Hepatocyte (in vitro differentiated cells): ENCODE data around the gene MS4A4E. TPM values are rescaled to one million over a fixed set of nuclear protein-coding genes. Genes with fewer than 3 reads are reported as not detected.
"Not testable (repeated sequence)": the region's sequence is repeated elsewhere in the genome, so short reads cannot be mapped to it uniquely, and the experiment has no call there.

Experiments used
- DNase-seq: peaks from one replicate; pipeline ENCODE4 v3.0.0-alpha.2; 2016; ENCODE audit warnings: low spot score
- H2AFZ ChIP-seq: fragments of 200-600 bp; sonication (generic); 2 replicates; pipeline ENCODE4 v1.6.0; 2016; ENCODE audit warnings: antibody characterized with exemption, mild to moderate bottlenecking
- H3K27ac ChIP-seq: fragments of 200-600 bp; sonication (generic); 2 replicates; pipeline ENCODE4 v1.5.1; 2016; ENCODE audit warnings: mild to moderate bottlenecking
- H3K27me3 ChIP-seq: fragments of 200-600 bp; sonication (generic); 2 replicates; pipeline ENCODE4 v1.6.1; 2016
- H3K36me3 ChIP-seq: fragments of 200-600 bp; sonication (generic); replicated peaks from 2 replicates; pipeline ENCODE4 v1.5.1; 2016; ENCODE audit warnings: low read depth; ENCODE audit not compliant: insufficient read depth
- H3K4me1 ChIP-seq: fragments of 200-600 bp; sonication (generic); 2 replicates; pipeline ENCODE4 v1.5.1; 2016; ENCODE audit warnings: mild to moderate bottlenecking, moderate library complexity; ENCODE audit not compliant: insufficient read depth
- H3K4me2 ChIP-seq: fragments of 200-600 bp; sonication (generic); 2 replicates; pipeline ENCODE4 v1.6.0; 2016
- H3K4me3 ChIP-seq: fragments of 200-600 bp; sonication (generic); 2 replicates; pipeline ENCODE4 v1.5.1; 2016; ENCODE audit warnings: mild to moderate bottlenecking
- H3K79me2 ChIP-seq: fragments of 200-600 bp; sonication (generic); 2 replicates; pipeline ENCODE4 v1.6.0; 2017; ENCODE audit warnings: mild to moderate bottlenecking
- H3K9me2 ChIP-seq: fragments of 200-600 bp; sonication (generic); replicated peaks from 2 replicates; pipeline ENCODE4 v1.6.0; 2017; ENCODE audit warnings: mild to moderate bottlenecking; ENCODE audit not compliant: insufficient read depth
- H3K9me3 ChIP-seq: fragments of 200-600 bp; sonication (generic); 2 replicates; pipeline ENCODE4 v1.5.1; 2016; ENCODE audit warnings: low read depth, mild to moderate bottlenecking
- H4K20me1 ChIP-seq: fragments of 200-600 bp; sonication (generic); 2 replicates; pipeline ENCODE4 v1.6.0; 2016; ENCODE audit warnings: mild to moderate bottlenecking; ENCODE audit not compliant: insufficient read depth, poor library complexity, severe bottlenecking
- CTCF ChIP-seq: fragments of 200-600 bp; sonication (generic); IDR thresholded peaks from 2 replicates; pipeline ENCODE4 v1.5.1; 2016; ENCODE audit warnings: antibody characterized with exemption, mild to moderate bottlenecking; ENCODE audit not compliant: poor library complexity
- EZH2 ChIP-seq: fragments of 200-600 bp; sonication (generic); IDR thresholded peaks from 2 replicates; pipeline ENCODE4 v1.6.1; 2016; ENCODE audit warnings: antibody characterized with exemption, mild to moderate bottlenecking, borderline replicate concordance
- EZH2phosphoT487 ChIP-seq: fragments of 200-600 bp; sonication (generic); IDR thresholded peaks from one replicate; pipeline ENCODE4 v1.6.1; 2018; ENCODE audit warnings: antibody characterized with exemption, mild to moderate bottlenecking, low read depth, moderate library complexity; ENCODE audit not compliant: unreplicated experiment, severe bottlenecking
- WGBS: methylation state at CpG from one replicate; pipeline ENCODE4 v1.1.6; 2016; ENCODE audit warnings: low lambda C conversion rate; ENCODE audit errors: missing lambda C conversion rate; 5-methylcytosine and 5-hydroxymethylcytosine counted together
- microRNA-seq: library from miRNA; unstranded; fragments of <30 nt; microRNA quantifications from one replicate; pipeline ENCODE4, GENCODE V29; 2017
- polyA plus RNA-seq: library from polyadenylated mRNA; unstranded; fragments of >200 nt; fragmentation: Nextera tagmentation; extraction: Ambion mirVana; gene quantifications from 2 replicates; pipeline ENCODE4 v1.2.1, GENCODE V29; 2016
- small RNA-seq: library from RNA; depleted of rRNA; stranded (forward); fragments of <200 nt; gene quantifications from one replicate; pipeline ENCODE3, GENCODE V24; 2014
- total RNA-seq: library from RNA; depleted of rRNA; stranded (reverse); fragments of >200 nt; gene quantifications from 2 replicates; pipeline ENCODE4 v1.2.3, GENCODE V29; 2014

The MS4A4E gene
- total and polyA plus RNA-seq, 2 experiments from 2014 or later, result not detected

- WGBS, result 70% methylated on average over 3 of the region's 3 CpGs
- H3K9me3 ChIP-seq, result no peaks in the 10 kb centered on the region
- no peak overlapping the region for H2AFZ ChIP-seq
- TF ChIP-seq CTCF, result no peak
- no peak for TF ChIP-seq EZH2
- no peak for TF ChIP-seq EZH2phosphoT487
- H3K36me3 ChIP-seq, result no peaks in the 10 kb centered on the region
- no peak overlapping the region for H3K4me3 ChIP-seq
- H3K27ac ChIP-seq, result no peak overlapping the region
- no peaks in the 10 kb centered on the region for H3K79me2 ChIP-seq
- DNase-seq, result no peak
- no peaks in the 10 kb centered on the region for H4K20me1 ChIP-seq
- H3K4me2 ChIP-seq, result no peak overlapping the region
- no peaks in the 10 kb centered on the region for H3K4me1 ChIP-seq
- no peaks in the 10 kb centered on the region for H3K9me2 ChIP-seq
- no peaks in the 10 kb centered on the region for H3K27me3 ChIP-seq
These were observed 84.3 kb downstream of the MS4A4E start for GRCh38 chr11:60158636-60159035.

- H3K27ac ChIP-seq, result no peak overlapping the region
- TF ChIP-seq EZH2phosphoT487 (no peak), EZH2 (no peak), CTCF (no peak)
- H2AFZ ChIP-seq, result no peak overlapping the region
- H3K9me3 ChIP-seq, result no peaks in the 10 kb centered on the region
- WGBS, result 85% methylated on average over 3 of the region's 3 CpGs
- no peak overlapping the region for H3K4me3 ChIP-seq
- H4K20me1 ChIP-seq, result no peaks in the 10 kb centered on the region
- no peaks in the 10 kb centered on the region for H3K9me2 ChIP-seq
- no peaks in the 10 kb centered on the region for H3K79me2 ChIP-seq
- H3K4me1 ChIP-seq, result no peaks in the 10 kb centered on the region
- no peak for DNase-seq
- no peaks in the 10 kb centered on the region for H3K36me3 ChIP-seq
- no peak overlapping the region for H3K4me2 ChIP-seq
- no peaks in the 10 kb centered on the region for H3K27me3 ChIP-seq
These were observed 87.0 kb downstream of the MS4A4E start for GRCh38 chr11:60155931-60156330.

GRCh38 chr11:60152727-60153126 lies 90.2 kb downstream of the MS4A4E start:
- H3K4me2 ChIP-seq, H3K4me3 ChIP-seq, H3K9me3 ChIP-seq, H3K4me1 ChIP-seq, H3K79me2 ChIP-seq, DNase-seq, H3K27me3 ChIP-seq, H2AFZ ChIP-seq, H3K9me2 ChIP-seq, H3K27ac ChIP-seq, H3K36me3 ChIP-seq, H4K20me1 ChIP-seq: not testable (repeated sequence)

- H3K4me2 ChIP-seq, result no peak overlapping the region
- no peaks in the 10 kb centered on the region for H3K36me3 ChIP-seq
- no peaks in the 10 kb centered on the region for H3K79me2 ChIP-seq
- H3K27me3 ChIP-seq, result no peaks in the 10 kb centered on the region
- H2AFZ ChIP-seq, result no peak overlapping the region
- no peak overlapping the region for H3K27ac ChIP-seq
- no peaks in the 10 kb centered on the region for H3K4me1 ChIP-seq
- no peak for DNase-seq
- no peaks in the 10 kb centered on the region for H3K9me3 ChIP-seq
- H4K20me1 ChIP-seq, result no peaks in the 10 kb centered on the region
- TF ChIP-seq CTCF, result no peak
- TF ChIP-seq EZH2, result no peak
- no peak for TF ChIP-seq EZH2phosphoT487
- WGBS, result 66% methylated on average over 1 of the region's 1 CpG
- no peaks in the 10 kb centered on the region for H3K9me2 ChIP-seq
- H3K4me3 ChIP-seq, result no peak overlapping the region
These were observed 92.7 kb downstream of the MS4A4E start for GRCh38 chr11:60150279-60150678.

Small RNA genes lying within 50 kb of the gene (microRNA-seq; reads per million reads assigned to microRNA genes)
- gene MIR6503, result not detected

Small RNA genes lying within 50 kb of the gene (small RNA-seq; reads per million reads assigned to genes)
- gene MIR6503, result not detected

Other genes with a start within 250 kb of the MS4A4E start
- not detected in 2 replicates for gene OOSP4B, start 226.0 kb downstream of the MS4A4E start, total RNA-seq
- not detected in 2 replicates for gene OOSP4B, start 226.0 kb downstream of the MS4A4E start, polyA plus RNA-seq
- not detected in 2 replicates for gene OOSP2, start 202.7 kb downstream of the MS4A4E start, total RNA-seq
- not detected in 2 replicates for gene OOSP2, start 202.7 kb downstream of the MS4A4E start, polyA plus RNA-seq
- not detected in 2 replicates for gene MS4A3, start 186.5 kb downstream of the MS4A4E start, total RNA-seq
- gene MS4A3, start 186.5 kb downstream of the MS4A4E start, polyA plus RNA-seq, result not detected in 2 replicates
- gene MS4A2, start 154.5 kb downstream of the MS4A4E start, total RNA-seq, result not detected in 2 replicates
- not detected in 2 replicates for gene MS4A2, start 154.5 kb downstream of the MS4A4E start, polyA plus RNA-seq
- gene MS4A6A, start 60.1 kb downstream of the MS4A4E start, total RNA-seq, result 1.1 and 6.2 TPM in 2 replicates
- 1.4 and 5.8 TPM in 2 replicates for gene MS4A6A, start 60.1 kb downstream of the MS4A4E start, polyA plus RNA-seq
- 1.8 and 5.3 TPM in 2 replicates for gene MS4A4A, start 37.5 kb upstream of the MS4A4E start, total RNA-seq
- 0.48 and 0.69 TPM in 2 replicates for gene MS4A4A, start 37.5 kb upstream of the MS4A4E start, polyA plus RNA-seq
- not detected in 2 replicates for gene MS4A6E, start 84.1 kb upstream of the MS4A4E start, total RNA-seq
- not detected in 2 replicates for gene MS4A6E, start 84.1 kb upstream of the MS4A4E start, polyA plus RNA-seq
- 0.16 and 0.60 TPM in 2 replicates for gene MS4A7, start 135.4 kb upstream of the MS4A4E start, total RNA-seq
- gene MS4A7, start 135.4 kb upstream of the MS4A4E start, polyA plus RNA-seq, result 0.51 and 1.8 TPM in 2 replicates
- not detected in 2 replicates for gene MS4A14, start 153.3 kb upstream of the MS4A4E start, total RNA-seq
- not detected in 2 replicates for gene MS4A14, start 153.3 kb upstream of the MS4A4E start, polyA plus RNA-seq
- not detected in 2 replicates for gene MS4A5, start 186.4 kb upstream of the MS4A4E start, total RNA-seq
- not detected in 2 replicates for gene MS4A5, start 186.4 kb upstream of the MS4A4E start, polyA plus RNA-seq
- gene MS4A1, start 212.7 kb upstream of the MS4A4E start, total RNA-seq, result not detected in 2 replicates
- gene MS4A1, start 212.7 kb upstream of the MS4A4E start, polyA plus RNA-seq, result not detected in 2 replicates
- not detected in 2 replicates for gene MS4A12, start 249.6 kb upstream of the MS4A4E start, total RNA-seq
- not detected in 2 replicates for gene MS4A12, start 249.6 kb upstream of the MS4A4E start, polyA plus RNA-seq